Body of pancreas (tissue), 4 donors: Measurements from ENCODE around the gene SRMS.

Experiments used
- POLR2A ChIP-seq, 3 donors: fragments of 450-650 bp; IDR thresholded peaks; one replicate each; pipeline ENCODE4 v1.6.1; 2016; ENCODE audit warnings: antibody characterized with exemption in 3 of 3, mild to moderate bottlenecking in 2 of 3
- TF ChIP-seq, protein P1 (sequence below), 7 experiments: fragments of 450-650 bp in 4 of 7; fragments of 200-600 bp in 3 of 7; sonication (generic) in 3 of 7; IDR thresholded peaks; one replicate each; pipeline ENCODE4 v1.5.1; 2016 to 2019; ENCODE audit warnings: antibody characterized with exemption in 7 of 7

DNA sequence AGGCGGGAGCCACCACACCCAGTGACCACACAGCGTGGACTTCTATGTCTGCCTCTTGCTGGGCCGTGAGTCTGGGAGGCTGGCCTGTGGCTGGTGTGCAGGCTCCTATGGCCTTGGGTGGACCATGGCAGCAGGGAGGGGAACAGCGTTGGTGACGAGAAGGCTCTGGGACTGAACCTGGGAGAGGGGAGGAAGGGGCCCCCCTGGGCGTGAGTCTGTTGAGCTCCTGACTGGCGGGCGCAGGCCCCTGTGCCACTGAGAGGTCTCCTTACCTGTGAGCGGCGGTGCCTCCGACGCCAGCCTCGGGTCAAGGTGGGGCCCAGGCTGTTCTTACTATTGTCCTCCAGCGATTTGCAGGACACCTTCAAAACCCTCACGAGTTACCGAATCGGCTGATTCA is 39.2 kb upstream of the SRMS start:
- TF ChIP-seq, protein P1, sequence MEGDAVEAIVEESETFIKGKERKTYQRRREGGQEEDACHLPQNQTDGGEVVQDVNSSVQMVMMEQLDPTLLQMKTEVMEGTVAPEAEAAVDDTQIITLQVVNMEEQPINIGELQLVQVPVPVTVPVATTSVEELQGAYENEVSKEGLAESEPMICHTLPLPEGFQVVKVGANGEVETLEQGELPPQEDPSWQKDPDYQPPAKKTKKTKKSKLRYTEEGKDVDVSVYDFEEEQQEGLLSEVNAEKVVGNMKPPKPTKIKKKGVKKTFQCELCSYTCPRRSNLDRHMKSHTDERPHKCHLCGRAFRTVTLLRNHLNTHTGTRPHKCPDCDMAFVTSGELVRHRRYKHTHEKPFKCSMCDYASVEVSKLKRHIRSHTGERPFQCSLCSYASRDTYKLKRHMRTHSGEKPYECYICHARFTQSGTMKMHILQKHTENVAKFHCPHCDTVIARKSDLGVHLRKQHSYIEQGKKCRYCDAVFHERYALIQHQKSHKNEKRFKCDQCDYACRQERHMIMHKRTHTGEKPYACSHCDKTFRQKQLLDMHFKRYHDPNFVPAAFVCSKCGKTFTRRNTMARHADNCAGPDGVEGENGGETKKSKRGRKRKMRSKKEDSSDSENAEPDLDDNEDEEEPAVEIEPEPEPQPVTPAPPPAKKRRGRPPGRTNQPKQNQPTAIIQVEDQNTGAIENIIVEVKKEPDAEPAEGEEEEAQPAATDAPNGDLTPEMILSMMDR (IDR thresholded peaks at IDR 0.05), result no peak
- no peak for TF ChIP-seq POLR2A (IDR thresholded peaks at IDR 0.05)
